ENCODE results near the gene OR6C75.
A peak's percentile ranks its signal among the peaks of the same experiment; 100 is the strongest.
"Not testable (repeated sequence)": the region's sequence is repeated elsewhere in the genome, so short reads cannot be mapped to it uniquely, and the experiment has no call there.

Gene OR6C75

DNA sequence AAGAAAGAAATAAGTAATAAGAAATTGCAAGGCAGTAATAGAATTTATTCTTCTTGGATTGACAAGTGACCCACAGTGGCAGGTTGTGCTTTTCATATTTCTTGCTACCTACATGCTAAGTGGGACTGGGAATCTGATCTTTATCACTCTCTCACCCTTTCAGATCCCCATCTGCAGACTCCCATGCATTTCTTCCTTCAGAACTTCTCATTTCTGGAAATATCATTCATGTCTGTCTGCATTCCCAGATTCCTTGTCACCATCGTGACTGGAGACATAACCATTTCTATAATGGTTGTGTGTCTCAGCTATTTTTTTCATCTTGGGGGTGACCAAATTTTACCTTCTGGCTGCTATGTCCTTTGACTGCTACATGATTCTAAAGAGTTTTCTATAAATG, 33.6 kb downstream of the OR6C75 start:
- 91% methylated on average over 1 of the region's 1 CpG for WGBS
- Histone ChIP-seq H3K27me3 (ENCODE audit: insufficient read depth, low read length) (no peaks in the 10 kb centered on the region), H3K27ac (ENCODE audit: low read depth, low read length) (no peak overlapping the region)

GRCh38 chr12:55400229-55400628, 37.5 kb downstream of the OR6C75 start, which contains the start of gene OR6C65:
Gene OR6C65 (plus strand): TSS chr12:55400529. CDS start chr12:55400529, 0 bp downstream.
- H3K36me3 ChIP-seq (ENCODE audit: insufficient read depth, low read length), result no peaks in the 10 kb centered on the region
- H3K9me3 ChIP-seq (ENCODE audit: insufficient read depth, low read depth, low read length), result no peaks in the 10 kb centered on the region
- no peaks in the 10 kb centered on the region for H3K27me3 ChIP-seq (ENCODE audit: insufficient read depth, low read length)
- H3K9ac ChIP-seq (ENCODE audit: low read depth, low read length), result no peak within 1 kb of the TSS
- no peak within 1 kb of the TSS for H3K4me3 ChIP-seq (ENCODE audit: low read length)
- H3K4me1 ChIP-seq (ENCODE audit: insufficient read depth, low read length), result no peaks in the 10 kb centered on the region
- 95% methylated on average over 1 of the region's 1 CpG for WGBS
- no peak within 1 kb of the TSS for H3K27ac ChIP-seq (ENCODE audit: low read depth, low read length)

More for the DNA sequence above, 33.6 kb downstream of the OR6C75 start:
- Histone ChIP-seq H3K9me3 (ENCODE audit: insufficient read depth, low read depth, low read length) (peaks cover 7% of the 10 kb centered on the region; the same call in 1 of the 2 replicates), H3K4me3 (ENCODE audit: low read length) (no peak overlapping the region), H3K36me3 (ENCODE audit: insufficient read depth, low read length) (no peaks in the 10 kb centered on the region), H3K9ac (ENCODE audit: low read depth, low read length) (no peak overlapping the region), H3K4me1 (ENCODE audit: insufficient read depth, low read length) (no peaks in the 10 kb centered on the region)

- WGBS, result no CpG with 5 or more reads among the region's 1 CpG
- Histone ChIP-seq H3K9ac (ENCODE audit: low read depth, low read length) (no peak overlapping the region), H3K27me3 (ENCODE audit: insufficient read depth, low read length) (no peaks in the 10 kb centered on the region), H3K4me3 (ENCODE audit: low read length) (no peak overlapping the region), H3K4me1 (ENCODE audit: insufficient read depth, low read length) (no peaks in the 10 kb centered on the region), H3K36me3 (ENCODE audit: insufficient read depth, low read length) (no peaks in the 10 kb centered on the region), H3K27ac (ENCODE audit: low read depth, low read length) (no peak overlapping the region), H3K9me3 (ENCODE audit: insufficient read depth, low read depth, low read length) (0 out of 2 replicates have a peak, but pooled peaks cover 6% of the 10 kb centered on the region)
Measured at GRCh38 chr12:55407866-55408265, 45.1 kb downstream of the OR6C75 start.

GRCh38 chr12:55409133-55409532, 46.4 kb downstream of the OR6C75 start:
- H3K27ac ChIP-seq (ENCODE audit: low read depth, low read length); H3K9me3 ChIP-seq (ENCODE audit: insufficient read depth, low read depth, low read length); H3K27me3 ChIP-seq (ENCODE audit: insufficient read depth, low read length); H3K36me3 ChIP-seq (ENCODE audit: insufficient read depth, low read length); H3K4me3 ChIP-seq (ENCODE audit: low read length); H3K9ac ChIP-seq (ENCODE audit: low read depth, low read length); H3K4me1 ChIP-seq (ENCODE audit: insufficient read depth, low read length): not testable (repeated sequence)
- 93% methylated on average over 1 of the region's 1 CpG for WGBS

- H3K27ac ChIP-seq (ENCODE audit: low read depth, low read length); H3K4me3 ChIP-seq (ENCODE audit: low read length); H3K4me1 ChIP-seq (ENCODE audit: insufficient read depth, low read length); H3K9me3 ChIP-seq (ENCODE audit: insufficient read depth, low read depth, low read length); H3K36me3 ChIP-seq (ENCODE audit: insufficient read depth, low read length); H3K27me3 ChIP-seq (ENCODE audit: insufficient read depth, low read length); H3K9ac ChIP-seq (ENCODE audit: low read depth, low read length): not testable (repeated sequence)
- 96% methylated on average over 15 of the region's 15 CpGs for WGBS
Measured at GRCh38 chr12:55412138-55412537, 49.4 kb downstream of the OR6C75 start.

DNA sequence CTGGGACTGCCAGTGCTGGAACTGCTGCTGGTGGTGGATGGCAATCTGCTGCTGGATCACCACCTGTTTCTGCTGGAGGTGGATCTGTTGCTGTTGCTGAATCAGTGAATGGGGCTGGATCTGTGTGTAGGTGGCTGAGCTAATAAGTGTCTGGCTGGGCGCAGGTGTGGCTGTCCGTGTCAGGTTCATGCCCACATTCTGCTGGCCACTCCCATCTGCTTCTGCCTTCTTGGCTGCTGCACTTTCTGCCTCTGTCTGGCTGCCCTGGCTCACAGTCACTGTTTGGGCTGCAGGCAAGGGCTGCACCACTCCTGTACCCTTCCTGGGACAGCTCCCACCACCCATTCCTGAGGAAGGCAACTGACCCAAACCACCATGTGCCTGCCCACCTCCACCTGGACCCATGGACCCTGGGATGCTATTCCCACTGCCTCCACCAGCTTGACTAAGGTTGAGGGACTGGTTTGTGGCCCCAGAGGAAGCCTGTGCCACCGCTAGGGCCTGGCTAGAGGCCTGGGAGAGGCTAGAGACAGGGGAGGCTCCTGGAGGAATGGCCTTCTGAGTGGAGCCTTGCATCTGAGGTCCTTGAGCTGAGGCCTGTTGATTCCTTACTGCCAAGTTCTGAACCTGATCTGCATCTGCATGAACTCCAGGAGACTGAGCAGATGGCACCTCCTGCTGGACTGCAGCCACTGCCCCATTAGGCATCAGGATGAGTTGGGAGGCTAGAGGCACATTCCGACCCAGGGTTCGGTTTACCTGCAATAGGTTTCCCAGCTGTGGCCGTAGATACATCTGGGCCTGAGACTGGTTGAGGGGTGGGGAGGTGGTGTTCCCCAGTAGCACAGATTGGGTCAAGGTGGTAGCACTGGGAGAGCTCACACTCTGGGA, 51.0 kb downstream of the OR6C75 start:
- not testable (repeated sequence) for H3K9ac ChIP-seq (ENCODE audit: low read depth, low read length); H3K9me3 ChIP-seq (ENCODE audit: insufficient read depth, low read depth, low read length); H3K27ac ChIP-seq (ENCODE audit: low read depth, low read length); H3K4me1 ChIP-seq (ENCODE audit: insufficient read depth, low read length); H3K27me3 ChIP-seq (ENCODE audit: insufficient read depth, low read length); H3K36me3 ChIP-seq (ENCODE audit: insufficient read depth, low read length); H3K4me3 ChIP-seq (ENCODE audit: low read length)
- WGBS, result 96% methylated on average over 4 of the region's 6 CpGs

GRCh38 chr12:55414396-55414823, 51.6 kb downstream of the OR6C75 start:
- H3K9me3 ChIP-seq (ENCODE audit: insufficient read depth, low read depth, low read length); H3K9ac ChIP-seq (ENCODE audit: low read depth, low read length); H3K36me3 ChIP-seq (ENCODE audit: insufficient read depth, low read length); H3K27me3 ChIP-seq (ENCODE audit: insufficient read depth, low read length); H3K4me3 ChIP-seq (ENCODE audit: low read length); H3K4me1 ChIP-seq (ENCODE audit: insufficient read depth, low read length); H3K27ac ChIP-seq (ENCODE audit: low read depth, low read length): not testable (repeated sequence)
- 78% methylated on average over 11 of the region's 11 CpGs for WGBS

GRCh38 chr12:55414889-55415288, 52.1 kb downstream of the OR6C75 start:
- WGBS, result 36% methylated on average over 8 of the region's 34 CpGs
- not testable (repeated sequence) for H3K4me1 ChIP-seq (ENCODE audit: insufficient read depth, low read length)
- H3K4me3 ChIP-seq (ENCODE audit: low read length), result peak overlapping the region; percentile 33

GRCh38 chr12:55416961-55417360, 54.2 kb downstream of the OR6C75 start:
- no peaks in the 10 kb centered on the region for H3K4me1 ChIP-seq (ENCODE audit: insufficient read depth, low read length)
- H3K4me3 ChIP-seq (ENCODE audit: low read length), result no peak overlapping the region
- H3K36me3 ChIP-seq (ENCODE audit: insufficient read depth, low read length), result no peaks in the 10 kb centered on the region
- 100% methylated on average over 1 of the region's 1 CpG for WGBS
- no peaks in the 10 kb centered on the region for H3K27me3 ChIP-seq (ENCODE audit: insufficient read depth, low read length)
- H3K9ac ChIP-seq (ENCODE audit: low read depth, low read length), result no peak overlapping the region
- H3K9me3 ChIP-seq (ENCODE audit: insufficient read depth, low read depth, low read length), result no peaks in the 10 kb centered on the region
- no peak overlapping the region for H3K27ac ChIP-seq (ENCODE audit: low read depth, low read length)

More at GRCh38 chr12:55414889-55415288, 52.1 kb downstream of the OR6C75 start:
- not testable (repeated sequence) for H3K36me3 ChIP-seq (ENCODE audit: insufficient read depth, low read length); H3K27ac ChIP-seq (ENCODE audit: low read depth, low read length); H3K27me3 ChIP-seq (ENCODE audit: insufficient read depth, low read length); H3K9ac ChIP-seq (ENCODE audit: low read depth, low read length); H3K9me3 ChIP-seq (ENCODE audit: insufficient read depth, low read depth, low read length)

Measured in HUES64 (cell line).